Daoy (cell line): ENCODE results near the gene POU2F1. TPM values are rescaled to one million over a fixed set of nuclear protein-coding genes. Genes with fewer than 3 reads are reported as not detected.
"Not testable (repeated sequence)": the region's sequence is repeated elsewhere in the genome, so short reads cannot be mapped to it uniquely, and the experiment has no call there.

Source experiments
- DNase-seq: peaks from one replicate; pipeline ENCODE4 v3.0.0-alpha.2; 2015; ENCODE audit warnings: low read depth
- total RNA-seq: library from RNA; depleted of rRNA; stranded (reverse); fragments of >200 nt; shearing (Covaris generic); gene quantifications from 2 replicates; pipeline ENCODE4 v1.2.3, GENCODE V29; 2014

Gene POU2F1
- total RNA-seq, 1 experiment from 2014 or later: 5.6 TPM

- DNase-seq: peak; percentile 22
Measured at GRCh38 chr1:167205306-167206050, 15.2 kb upstream of the POU2F1 start.

- no peak for DNase-seq
Measured at GRCh38 chr1:167206166-167206835, 14.4 kb upstream of the POU2F1 start.

GRCh38 chr1:167207940-167208623 is 12.6 kb upstream of the POU2F1 start:
- DNase-seq: no peak

- DNase-seq: no peak
Measured at GRCh38 chr1:167208624-167208976, 12.1 kb upstream of the POU2F1 start.

GRCh38 chr1:167209044-167209443 is 11.6 kb upstream of the POU2F1 start:
- DNase-seq: no peak

- DNase-seq: no peak
Measured at GRCh38 chr1:167210966-167211674, 9.6 kb upstream of the POU2F1 start.

GRCh38 chr1:167212025-167212424 is 8.7 kb upstream of the POU2F1 start:
- no peak for DNase-seq

GRCh38 chr1:167216809-167217208 is 3.9 kb upstream of the POU2F1 start:
- no peak for DNase-seq

- DNase-seq: no peak
Measured at GRCh38 chr1:167219194-167219593, 1.5 kb upstream of the POU2F1 start.

GRCh38 chr1:167219646-167220536 is 795 bp upstream of the POU2F1 start:
- DNase-seq: peak; percentile 80

- peak; percentile 44 for DNase-seq
Measured at GRCh38 chr1:167221126-167221737, 546 bp downstream of the POU2F1 start.

- peak; percentile 66 for DNase-seq
Measured at GRCh38 chr1:167221738-167222610, 1.3 kb downstream of the POU2F1 start.

GRCh38 chr1:167223144-167224103 is 2.7 kb downstream of the POU2F1 start:
- peak; percentile 41 for DNase-seq

- DNase-seq: not testable (repeated sequence)
Measured at GRCh38 chr1:167224734-167225235, 4.1 kb downstream of the POU2F1 start.

- DNase-seq: no peak
Measured at GRCh38 chr1:167225920-167226319, 5.2 kb downstream of the POU2F1 start.

GRCh38 chr1:167227934-167228378 is 7.3 kb downstream of the POU2F1 start:
- no peak for DNase-seq

- no peak for DNase-seq
Measured at GRCh38 chr1:167229719-167230385, 9.2 kb downstream of the POU2F1 start.

- DNase-seq: no peak
Measured at GRCh38 chr1:167230437-167230836, 9.8 kb downstream of the POU2F1 start.
